ENCODE results near the gene CROT.
"Not testable (repeated sequence)": the region's sequence is repeated elsewhere in the genome, so short reads cannot be mapped to it uniquely, and the experiment has no call there.

The CROT gene, protein sequence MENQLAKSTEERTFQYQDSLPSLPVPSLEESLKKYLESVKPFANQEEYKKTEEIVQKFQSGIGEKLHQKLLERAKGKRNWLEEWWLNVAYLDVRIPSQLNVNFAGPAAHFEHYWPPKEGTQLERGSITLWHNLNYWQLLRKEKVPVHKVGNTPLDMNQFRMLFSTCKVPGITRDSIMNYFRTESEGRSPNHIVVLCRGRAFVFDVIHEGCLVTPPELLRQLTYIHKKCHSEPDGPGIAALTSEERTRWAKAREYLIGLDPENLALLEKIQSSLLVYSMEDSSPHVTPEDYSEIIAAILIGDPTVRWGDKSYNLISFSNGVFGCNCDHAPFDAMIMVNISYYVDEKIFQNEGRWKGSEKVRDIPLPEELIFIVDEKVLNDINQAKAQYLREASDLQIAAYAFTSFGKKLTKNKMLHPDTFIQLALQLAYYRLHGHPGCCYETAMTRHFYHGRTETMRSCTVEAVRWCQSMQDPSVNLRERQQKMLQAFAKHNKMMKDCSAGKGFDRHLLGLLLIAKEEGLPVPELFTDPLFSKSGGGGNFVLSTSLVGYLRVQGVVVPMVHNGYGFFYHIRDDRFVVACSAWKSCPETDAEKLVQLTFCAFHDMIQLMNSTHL

DNA sequence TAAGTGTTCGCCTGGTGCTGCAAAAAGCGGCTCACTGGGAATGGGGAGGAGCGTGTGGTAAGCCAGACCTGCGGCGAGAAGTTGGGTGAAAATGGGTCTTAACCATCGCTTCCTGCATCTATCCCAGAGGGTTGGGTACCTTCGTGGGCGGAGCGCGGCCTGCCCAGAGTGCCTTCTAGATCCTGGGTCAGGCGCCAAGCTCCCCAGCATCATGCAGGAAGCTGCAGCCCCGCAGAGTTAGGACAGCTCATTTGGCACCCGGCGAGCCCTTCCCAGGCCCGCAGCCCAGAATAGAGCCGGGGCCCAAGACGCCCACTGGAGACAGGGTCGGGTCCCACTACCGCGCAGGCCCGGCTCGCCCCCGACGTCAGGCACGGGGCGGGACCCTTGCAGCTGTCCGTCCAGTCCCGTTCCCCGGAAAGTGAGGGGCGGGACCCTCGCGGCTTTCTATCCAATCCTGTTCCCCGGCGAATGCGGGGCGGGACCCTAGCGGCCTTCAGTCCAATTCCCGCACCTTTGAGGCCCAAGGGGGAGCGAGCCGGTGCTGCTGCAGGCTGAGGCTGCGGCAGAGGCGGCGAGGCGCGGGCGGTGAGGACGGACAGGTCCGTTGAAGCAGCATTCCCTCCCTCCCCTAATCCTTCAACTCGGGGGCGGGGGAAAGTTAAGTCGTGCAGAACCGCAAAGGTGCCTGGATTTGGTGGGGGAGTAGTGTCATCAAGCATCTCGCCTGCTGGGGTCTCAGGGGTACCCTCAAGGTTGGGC is at the start of gene CROT:
Gene CROT, plus strand, starts transcription at position 499 of the 762 bp plus-strand sequence. CDS start 3,405 bp downstream, outside the sequence.
- DNase-seq (ENCODE audit: low read depth in 2 of 2): peak; percentile 83 to 86

DNA sequence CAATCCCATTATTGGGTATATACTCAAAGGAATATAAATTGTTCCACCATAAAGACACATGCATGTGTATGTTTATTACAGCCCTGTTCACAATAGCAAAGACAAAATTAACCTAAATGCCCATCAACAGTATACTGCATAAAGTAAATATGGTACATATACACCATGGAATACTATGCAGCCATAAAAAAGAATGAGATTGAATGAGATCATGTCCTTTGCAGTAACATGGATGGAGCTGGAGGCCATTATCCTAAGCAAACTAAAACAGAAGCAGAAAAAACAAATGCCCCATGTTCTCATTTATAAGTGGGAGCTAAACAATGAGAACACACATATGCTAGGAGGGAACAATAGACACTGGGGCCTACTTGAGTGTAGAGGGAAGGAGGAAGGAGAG is 44.7 kb upstream of the CROT start:
- DNase-seq (ENCODE audit: low read depth in 2 of 2): no peak

DNA sequence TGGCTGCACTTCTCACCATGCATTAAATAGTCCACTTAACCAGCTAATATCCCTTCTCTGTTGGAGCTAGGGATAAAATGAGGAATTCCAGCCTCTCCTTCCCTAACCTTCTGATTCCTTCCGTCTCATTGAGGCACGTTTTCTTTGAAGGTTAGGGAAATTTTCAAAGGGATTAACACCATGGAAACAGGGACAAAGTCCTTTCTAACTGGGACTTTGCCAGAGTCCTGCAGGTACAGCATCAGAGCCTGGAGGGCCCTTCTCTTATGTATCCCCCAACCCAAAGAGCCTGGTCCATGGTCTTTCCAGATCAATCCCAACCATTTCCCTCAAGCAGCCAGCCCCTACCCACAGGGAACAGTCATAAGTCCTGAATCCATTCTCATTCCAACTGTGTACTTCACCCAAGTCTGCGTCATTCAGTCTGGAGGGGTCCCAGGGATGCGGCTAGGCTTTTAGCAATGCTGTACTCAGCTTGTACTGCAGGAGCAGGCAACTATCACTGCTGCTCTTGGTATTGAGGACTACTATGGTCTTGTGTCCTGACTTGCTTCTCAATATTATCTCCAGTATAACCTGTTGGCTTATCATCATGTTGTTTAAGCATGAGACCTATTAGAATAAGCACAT is 34.6 kb upstream of the CROT start:
- no peak for DNase-seq (ENCODE audit: low read depth in 2 of 2)

DNA sequence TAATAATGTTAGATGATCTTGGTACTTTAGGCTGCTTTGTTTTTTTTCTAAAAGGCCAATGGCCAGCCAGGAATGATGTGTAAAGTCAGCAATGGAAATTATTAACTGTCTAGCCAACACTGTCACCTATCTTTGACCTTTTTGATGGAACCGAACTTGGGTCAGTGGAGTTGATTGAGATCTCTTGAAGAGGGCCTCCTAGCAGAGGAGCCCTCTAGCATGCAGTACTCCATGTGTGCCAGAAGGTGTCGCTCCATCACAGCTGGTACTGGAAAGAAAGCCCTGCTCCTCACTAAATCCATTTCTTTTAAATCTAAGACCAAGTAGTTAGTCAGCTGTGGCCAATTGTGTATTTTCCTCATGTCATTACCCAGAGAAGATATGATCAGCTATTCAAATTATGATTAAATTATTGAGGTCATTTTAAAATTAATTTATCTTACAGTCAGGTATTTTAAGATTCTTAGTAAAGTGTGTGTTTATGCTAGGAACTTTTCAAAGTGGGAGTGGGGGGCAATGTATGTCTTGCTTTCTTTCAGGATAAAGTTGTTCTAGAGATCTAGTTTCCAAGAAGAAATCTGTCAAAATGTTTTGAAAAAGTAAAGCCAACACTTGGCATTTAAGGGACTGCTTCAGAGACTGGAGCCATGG is 33.1 kb upstream of the CROT start:
- peak; percentile 23 to 30 for DNase-seq (ENCODE audit: low read depth in 2 of 2)

DNA sequence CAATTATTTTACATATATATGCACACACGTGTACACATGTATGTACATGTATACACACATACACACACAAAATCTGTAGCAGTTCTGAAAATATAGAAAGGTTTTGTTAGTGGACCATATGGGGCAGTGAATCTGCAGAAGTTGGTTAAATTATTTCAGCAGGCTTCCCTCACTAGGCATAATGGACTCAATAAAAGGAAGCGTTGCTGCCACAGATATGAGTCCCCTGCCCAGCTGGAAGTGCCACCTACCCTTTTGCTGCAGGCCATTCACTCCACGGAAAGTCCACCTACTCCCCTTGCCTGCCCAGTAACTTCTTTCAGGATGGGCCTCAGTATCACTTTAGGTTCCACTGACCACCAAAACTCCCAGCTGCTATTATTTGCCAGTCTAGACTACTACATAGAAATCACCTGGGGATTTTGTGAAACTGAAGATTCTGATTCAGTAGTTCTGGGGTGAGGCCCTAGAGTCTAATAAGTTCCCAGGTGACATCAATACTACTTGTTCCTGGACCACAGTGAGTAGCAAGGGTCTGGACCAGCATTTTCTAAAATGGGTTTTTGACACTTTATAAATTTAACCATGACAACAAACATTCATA is 29.3 kb upstream of the CROT start:
- no peak for DNase-seq (ENCODE audit: low read depth in 2 of 2)

DNA sequence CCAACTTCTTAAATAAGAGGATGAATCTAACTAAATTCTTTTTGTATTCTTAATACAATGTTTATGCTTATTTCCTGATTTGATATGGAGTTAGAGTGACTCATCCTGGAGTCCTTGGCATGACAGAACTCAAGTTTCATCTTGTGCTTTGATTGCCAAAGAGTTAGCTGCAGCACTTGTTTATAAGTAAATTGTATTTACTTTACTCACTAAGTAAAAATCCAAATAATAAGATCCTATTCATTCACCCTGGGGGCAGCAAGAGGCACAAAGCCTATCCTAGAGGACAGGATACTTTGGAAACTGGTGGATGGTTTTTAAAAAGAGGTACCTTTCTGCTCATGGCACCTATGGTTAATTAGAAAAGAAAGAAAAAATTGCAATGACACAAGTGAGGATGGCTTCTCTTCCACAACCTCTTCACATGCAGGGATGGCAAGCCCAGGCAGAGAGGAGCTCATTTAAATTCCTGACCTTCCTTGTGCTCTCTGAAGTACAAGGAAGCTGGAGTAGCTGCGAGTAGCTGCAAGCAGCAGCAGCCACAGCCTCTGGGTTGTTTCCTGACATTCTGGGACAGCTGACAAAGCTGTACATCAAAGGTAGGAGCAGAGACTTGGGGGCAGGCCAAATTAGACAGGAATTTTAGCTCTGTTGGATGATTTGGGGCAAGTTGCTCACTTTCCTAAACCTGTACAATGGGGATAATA is 28.5 kb upstream of the CROT start:
- no peak for DNase-seq (ENCODE audit: low read depth in 2 of 2)

DNA sequence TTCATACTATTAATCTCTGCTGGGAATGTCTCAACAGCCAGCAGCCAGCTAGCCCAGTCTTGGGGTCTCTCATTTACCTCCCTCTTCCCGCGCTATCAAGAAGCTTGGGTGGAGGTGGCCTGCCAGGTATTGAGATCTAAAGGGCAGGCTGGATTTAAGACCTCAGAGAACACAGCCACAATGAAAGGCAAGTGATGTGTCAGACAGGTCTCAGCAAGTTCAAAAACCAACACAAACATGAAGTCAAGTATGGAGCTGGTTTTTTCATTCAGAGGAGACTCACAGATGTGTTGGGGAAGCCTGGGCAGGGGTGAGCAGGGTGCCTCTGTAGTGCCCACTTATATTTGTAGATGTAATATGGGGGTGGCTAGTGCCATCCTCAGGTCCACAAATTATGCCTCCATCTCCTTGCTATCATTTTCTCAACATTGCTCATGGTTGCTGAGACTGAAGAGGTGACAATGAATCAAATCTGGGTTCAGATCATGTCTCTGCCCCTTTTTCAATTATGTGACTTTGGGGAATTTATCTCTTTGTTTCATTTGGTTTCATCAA is 27.7 kb upstream of the CROT start:
- no peak for DNase-seq (ENCODE audit: low read depth in 2 of 2)

DNA sequence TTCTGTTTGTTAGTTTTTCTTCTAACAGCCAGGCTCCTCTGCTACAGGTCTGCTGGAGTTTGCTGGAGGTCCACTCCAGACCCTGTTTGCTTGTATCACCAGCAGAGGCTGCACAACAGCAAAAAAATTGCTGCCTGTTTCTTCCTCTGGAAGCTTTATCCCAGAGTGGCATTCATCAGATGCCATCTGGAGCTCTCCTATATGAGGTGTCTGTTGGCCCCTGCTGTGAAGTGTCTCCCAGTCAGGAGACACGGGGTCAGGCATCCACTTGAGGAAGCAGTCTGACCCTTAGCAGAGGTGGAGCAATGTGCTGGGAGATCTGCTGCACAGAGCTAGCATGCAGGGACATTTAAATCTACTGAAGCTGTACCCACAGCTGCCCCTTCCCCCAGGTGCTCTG is 26.7 kb upstream of the CROT start:
- no peak for DNase-seq (ENCODE audit: low read depth in 2 of 2)

DNA sequence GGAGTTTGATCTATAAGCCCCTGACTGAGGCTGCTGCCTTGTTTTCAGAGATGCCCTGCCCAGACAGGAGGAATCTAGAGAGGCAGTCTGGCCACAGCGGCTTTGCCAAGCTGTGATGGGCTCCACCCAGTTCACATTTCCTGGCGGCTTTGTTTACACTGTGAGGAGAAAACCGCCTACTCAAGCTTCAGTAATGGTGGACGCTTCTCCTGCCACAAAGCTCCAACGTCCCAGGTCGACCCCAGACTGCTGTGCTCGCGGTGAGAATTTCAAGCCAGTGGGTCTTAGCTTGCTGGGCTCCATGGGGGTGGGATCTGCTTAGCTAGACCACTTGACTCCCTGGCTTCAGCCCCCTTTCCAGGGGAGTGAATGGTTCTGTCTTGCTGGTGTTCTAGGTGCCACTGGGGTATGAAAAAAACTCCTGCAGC is 26.3 kb upstream of the CROT start:
- DNase-seq (ENCODE audit: low read depth in 2 of 2): not testable (repeated sequence)

DNA sequence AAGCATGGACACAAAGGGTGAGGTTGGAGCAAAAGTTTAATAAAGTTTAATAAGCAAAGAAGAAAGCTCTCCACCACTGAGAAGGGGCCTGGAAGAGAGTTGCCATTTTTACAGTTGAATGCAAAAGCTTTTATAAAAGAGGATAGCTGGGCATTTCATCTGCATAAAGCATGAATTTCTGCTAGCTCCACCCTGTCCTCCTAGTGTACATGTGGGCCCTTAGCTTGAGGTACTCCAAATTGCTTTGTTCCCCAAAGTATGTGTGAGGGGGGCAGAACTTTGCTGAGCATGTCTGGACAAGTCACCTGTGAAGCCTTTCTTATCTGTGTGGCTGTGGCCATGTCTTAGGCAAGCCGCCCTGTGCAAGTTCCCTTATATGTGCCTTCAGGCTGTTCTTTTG is 22.6 kb upstream of the CROT start:
- no peak for DNase-seq (ENCODE audit: low read depth in 2 of 2)

DNA sequence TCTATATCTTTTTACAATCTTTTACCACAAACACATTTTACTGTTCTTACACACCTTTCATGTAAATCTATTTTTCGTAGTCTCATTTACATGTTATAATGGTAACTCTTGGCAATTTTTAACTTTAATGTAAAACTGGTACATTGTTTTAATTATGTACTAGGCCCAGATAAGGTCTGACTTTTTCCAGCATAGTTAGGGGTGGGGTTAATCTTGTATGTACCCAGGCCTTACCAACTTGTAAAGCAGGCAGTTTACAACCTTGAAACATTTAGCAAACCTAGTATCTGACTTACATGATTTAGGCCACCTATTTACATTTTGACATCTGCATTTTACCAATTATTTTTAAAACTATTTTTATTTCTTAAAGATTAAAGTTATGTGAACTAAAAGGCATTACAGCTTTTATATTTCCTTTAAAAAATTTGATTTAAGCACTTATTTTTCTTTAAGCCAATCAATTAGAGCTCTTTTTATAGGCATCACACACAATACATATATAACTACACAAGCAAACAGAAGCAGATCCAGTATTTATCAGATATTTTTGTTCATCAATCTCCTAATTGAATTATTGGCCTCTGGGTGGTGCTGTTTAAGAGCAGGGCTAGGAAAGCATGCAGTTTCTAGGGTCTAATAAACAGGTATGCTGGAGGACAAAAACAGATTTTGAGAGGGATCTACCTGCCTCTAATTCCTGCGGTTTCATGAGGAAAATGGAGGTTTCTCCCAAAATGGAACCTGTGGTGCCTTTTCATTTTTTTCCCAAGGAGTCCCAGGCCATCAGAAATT is 19.7 kb upstream of the CROT start:
- DNase-seq (ENCODE audit: low read depth in 2 of 2): no peak

DNA sequence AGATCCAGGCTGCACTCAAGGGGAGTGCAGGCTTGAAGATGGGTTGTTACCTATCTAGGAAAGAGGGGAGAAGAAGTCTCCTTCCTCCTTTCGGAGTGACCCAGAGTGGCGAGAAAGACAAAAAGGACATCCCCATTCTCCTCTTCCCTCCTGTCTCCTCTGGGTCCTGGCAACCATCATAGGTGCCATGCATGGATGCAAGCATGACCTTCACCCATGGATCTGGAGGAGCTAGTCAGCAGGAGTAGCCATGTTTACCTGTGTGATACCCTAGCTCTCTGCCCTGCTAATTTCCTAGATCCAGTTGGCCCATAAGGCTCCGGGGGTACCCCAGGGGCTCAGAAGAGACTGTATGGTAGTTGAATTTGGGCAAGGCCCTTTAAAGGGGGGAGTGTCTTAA is 17.2 kb upstream of the CROT start:
- DNase-seq (ENCODE audit: low read depth in 2 of 2): no peak

DNA sequence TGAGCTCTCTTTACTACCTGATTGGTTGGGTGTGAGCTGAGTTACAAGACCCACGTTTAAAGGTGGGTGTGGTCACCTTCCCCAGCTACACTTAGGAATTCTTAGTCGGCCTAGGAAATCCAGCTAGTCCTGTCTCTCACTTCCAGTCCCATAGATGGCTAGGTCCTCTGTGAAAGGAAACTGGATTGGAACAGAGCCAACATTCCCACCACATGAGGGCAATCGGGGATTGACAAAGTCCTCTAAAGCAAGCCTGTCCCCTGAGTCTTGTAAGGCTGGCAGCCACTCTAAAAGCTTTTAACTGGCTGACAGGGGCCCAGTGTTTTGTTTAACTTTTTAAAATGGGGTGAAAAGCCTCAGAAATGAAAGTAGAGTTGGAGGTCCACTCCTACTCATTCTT is 15.1 kb upstream of the CROT start:
- no peak for DNase-seq (ENCODE audit: low read depth in 2 of 2)

DNA sequence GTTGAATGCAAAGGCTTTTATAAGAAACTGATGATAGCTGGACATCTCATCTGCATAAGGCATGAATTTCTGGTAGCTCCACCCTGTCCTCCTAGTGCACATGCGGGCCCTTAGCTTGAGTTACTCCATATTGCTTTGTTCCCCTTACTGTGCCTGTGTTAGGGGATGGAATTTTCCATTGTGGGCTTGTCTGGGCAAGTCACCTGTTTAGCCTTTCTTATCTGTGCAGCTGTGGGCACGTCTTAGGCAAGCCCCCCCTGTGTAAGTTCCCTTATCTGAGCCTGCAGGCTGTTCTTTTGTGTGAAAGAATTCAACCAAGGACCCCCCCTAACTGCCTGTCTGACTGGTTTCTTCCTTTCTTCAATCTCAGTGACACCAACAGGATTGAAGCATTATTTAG is 14.5 kb upstream of the CROT start:
- DNase-seq (ENCODE audit: low read depth in 2 of 2): no peak

DNA sequence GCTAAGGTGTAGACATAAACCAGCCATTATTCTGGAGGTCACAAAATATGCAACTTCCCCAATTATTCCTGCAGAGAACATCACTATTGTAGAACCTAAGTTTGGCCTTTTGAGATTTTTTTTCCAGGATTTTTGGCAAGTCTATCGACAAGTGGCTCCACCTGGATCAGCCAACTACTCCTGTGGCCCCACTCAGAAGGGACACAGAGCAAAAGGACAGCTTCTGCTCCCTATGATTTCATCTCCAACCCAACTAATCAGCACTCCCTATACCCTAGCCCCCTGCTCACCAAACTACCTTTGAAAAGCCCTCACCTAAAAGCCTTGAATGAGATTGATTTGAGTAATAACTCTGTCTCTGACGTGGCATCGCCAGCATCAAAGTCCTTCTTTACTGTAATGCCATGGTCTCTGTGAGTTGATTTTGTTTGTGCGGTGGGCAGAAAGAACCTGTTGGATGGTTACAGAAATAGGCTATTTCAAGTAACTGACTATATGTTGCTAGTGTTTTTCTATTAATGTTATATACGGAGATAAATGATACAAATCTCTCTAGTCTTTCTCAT is 13.7 kb upstream of the CROT start:
- no peak for DNase-seq (ENCODE audit: low read depth in 2 of 2)

DNA sequence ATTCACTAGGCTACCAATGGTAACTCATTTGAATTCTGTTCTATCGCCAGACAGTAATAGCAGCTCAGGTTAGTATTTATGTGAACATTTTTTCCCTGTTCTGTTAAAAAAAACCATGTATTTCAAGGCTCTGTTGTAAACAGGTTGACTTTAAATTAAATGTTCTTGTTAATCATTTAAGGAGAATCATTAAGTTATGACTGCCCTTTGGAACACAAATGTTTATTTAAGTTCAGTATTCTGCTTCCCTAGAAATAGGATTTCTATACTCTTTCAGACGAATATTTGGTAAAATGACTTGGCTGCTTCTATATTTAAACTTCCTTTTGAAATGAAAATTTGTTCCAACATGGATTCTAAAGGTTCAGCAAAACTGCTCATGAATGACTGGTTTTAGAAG is 13.1 kb upstream of the CROT start:
- no peak for DNase-seq (ENCODE audit: low read depth in 2 of 2)

DNA sequence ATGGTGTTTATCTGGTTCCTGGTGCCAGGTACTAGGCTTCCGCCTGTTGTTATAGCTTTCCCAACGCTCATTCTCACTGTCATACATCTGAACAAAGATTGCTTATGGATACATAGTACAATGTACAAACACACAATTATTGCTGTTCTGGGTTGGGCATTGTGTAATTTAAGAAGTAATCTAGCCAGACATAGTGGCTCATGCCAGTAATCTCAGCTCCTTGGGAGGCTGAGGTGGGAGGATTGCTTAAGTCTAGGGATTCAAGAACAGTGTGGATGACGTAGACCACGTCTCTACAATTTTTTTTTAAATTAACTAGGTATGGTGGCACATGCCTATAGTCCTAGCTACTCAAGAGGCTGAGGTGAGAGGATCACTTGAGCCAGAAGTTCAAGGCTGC is 9.3 kb upstream of the CROT start:
- no peak for DNase-seq (ENCODE audit: low read depth in 2 of 2)

DNA sequence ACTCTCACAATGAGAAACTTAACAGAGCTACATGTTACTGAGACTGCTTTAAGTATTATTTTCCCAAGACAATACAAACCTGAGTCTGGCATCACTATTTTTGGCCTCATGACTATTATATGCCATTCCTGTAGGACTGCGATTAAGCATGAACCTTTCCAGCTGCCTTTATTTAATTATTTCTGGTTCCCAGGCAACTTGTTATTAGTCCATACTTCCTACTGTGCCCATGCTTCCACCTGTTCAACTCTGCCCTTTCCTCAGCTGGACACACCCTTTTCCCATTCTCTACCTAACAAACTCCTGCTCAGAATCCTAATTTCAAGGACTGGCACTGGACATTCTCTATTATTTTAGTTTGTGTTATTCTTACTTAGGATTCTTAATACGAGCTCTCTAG is 8.1 kb upstream of the CROT start:
- DNase-seq (ENCODE audit: low read depth in 2 of 2): no peak

DNA sequence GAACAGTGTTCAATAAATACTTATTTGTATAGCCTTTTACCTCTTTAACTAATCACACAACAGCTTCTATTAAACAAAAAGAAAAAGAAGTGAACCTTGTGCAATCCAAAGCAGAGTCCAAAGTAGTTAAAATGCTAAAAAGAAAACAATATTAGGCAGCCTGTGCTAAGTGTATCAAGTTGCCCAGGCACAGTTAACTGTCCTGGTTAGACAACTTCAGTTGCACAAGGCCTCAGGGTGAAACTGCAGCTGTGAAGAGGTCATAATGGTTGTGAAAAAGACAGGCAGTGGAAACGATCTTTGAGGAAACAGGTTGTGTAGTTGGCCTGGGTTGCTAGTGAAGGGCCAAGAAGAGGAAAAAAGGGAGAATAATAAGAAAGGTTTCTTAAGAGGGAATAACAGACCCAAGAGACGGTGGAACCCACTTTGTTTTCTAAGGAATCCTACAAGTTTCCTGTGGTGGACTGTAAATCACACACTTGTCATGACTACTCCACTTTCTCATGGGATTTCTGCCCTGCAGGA is 6.0 kb upstream of the CROT start:
- DNase-seq (ENCODE audit: low read depth in 2 of 2): no peak
